GM12874 (cell line): ENCODE measurements around the gene PLEKHG4B.

Experiments used
- TF ChIP-seq, protein P1 (sequence below): IDR thresholded peaks from 2 replicates; pipeline ENCODE4 v1.5.1; 2011; ENCODE audit warnings: low read depth, mild to moderate bottlenecking, control low read depth, low read length, moderate library complexity; ENCODE audit not compliant: insufficient read depth

PLEKHG4B gene

GRCh38 chr5:91556-92263 lies at the start of gene PLEKHG4B:
TSS of gene PLEKHG4B (plus strand) at chr5:92168. CDS start at chr5:92232, 64 bp downstream.
- TF ChIP-seq, protein P1, sequence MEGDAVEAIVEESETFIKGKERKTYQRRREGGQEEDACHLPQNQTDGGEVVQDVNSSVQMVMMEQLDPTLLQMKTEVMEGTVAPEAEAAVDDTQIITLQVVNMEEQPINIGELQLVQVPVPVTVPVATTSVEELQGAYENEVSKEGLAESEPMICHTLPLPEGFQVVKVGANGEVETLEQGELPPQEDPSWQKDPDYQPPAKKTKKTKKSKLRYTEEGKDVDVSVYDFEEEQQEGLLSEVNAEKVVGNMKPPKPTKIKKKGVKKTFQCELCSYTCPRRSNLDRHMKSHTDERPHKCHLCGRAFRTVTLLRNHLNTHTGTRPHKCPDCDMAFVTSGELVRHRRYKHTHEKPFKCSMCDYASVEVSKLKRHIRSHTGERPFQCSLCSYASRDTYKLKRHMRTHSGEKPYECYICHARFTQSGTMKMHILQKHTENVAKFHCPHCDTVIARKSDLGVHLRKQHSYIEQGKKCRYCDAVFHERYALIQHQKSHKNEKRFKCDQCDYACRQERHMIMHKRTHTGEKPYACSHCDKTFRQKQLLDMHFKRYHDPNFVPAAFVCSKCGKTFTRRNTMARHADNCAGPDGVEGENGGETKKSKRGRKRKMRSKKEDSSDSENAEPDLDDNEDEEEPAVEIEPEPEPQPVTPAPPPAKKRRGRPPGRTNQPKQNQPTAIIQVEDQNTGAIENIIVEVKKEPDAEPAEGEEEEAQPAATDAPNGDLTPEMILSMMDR = no peak

DNA sequence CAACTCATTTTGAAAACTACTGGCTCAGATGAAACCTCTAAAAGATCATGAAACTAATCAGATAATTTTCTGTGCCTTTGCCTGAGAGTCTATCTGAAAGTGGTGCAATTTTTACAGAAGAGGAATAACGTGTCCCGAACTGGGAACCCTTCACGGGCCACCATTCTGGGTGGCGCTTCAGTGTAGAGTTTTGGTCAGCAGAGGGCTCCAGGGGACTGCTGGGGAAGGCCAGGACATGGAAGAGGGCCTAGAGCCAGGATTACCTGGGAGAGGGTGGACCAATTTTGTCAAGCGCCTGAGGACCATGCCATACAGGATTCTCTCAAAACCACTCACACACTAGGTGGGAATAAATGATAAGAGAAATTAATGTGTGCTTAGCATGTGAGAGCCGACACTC lies 49.7 kb upstream of the PLEKHG4B start:
- TF ChIP-seq, protein P1 = no peak

DNA sequence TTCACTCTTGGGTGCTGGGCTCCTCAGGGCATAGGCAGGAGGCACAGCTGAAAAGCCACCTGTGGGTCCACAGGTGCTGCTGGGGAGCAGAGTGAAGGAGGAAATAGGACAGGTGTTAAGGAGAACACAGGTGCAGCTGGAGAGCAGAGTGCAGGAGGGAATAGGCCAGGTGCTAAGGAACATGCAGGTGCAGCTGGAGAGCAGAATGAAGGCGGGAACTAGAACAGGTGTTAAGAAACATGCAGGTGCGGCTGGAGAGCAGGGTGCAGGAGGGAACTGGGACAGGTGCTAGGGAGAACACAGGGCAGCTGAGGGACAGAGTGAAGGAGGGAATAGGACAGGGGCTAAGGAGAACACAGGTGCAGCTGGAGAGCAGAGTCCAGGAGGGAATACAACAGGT lies 43.8 kb upstream of the PLEKHG4B start:
- TF ChIP-seq, protein P1 = no peak

- TF ChIP-seq, protein P1 = no peak
These were observed 41.9 kb upstream of the PLEKHG4B start for GRCh38 chr5:49953-50544.

- TF ChIP-seq, protein P1 = no peak
These were observed 41.1 kb upstream of the PLEKHG4B start for GRCh38 chr5:50724-51499.

- TF ChIP-seq, protein P1 = no peak
These were observed 40.5 kb upstream of the PLEKHG4B start for GRCh38 chr5:51500-51823.

DNA sequence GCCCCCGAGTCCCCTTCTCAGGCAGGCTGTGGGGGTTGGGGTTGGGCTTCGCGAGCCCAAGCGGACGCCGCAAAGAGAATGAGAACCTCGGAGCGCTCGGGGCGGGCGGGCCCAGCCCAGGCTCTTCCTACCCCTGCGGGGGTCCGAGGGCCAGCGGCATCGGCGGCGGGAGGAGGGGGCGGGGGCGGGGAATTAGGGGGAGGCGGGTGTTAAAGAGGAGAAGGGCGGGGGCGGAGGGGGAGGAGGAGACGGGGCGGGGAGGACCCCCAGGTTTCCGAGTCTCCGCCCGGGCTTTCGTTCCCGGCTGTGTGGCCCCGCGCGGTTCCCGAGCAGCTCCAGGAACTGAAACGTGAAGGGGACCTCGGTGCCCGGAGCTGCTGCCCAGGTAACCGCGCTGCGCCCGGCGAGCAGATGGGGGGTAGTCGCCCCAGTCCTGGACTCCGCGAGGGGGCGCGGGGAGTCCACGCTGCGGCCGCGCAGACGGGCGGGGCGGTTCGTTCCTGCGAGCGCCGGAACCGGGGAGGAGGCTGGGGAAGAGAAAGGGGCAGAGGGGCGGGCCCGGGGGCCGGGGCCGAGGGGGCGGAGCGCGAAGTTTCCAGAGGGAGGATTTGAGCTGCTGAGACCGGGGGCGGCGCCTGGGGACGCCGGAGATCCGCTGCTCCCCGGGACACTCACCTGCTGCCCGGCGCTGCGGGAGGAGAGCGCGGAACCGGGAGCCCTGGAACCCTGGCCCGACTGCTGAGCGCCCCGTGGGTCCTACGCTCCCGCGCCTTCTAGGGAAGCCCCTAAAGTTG lies 38.4 kb upstream of the PLEKHG4B start:
- TF ChIP-seq, protein P1 = no peak
